Karpas-422 (cell line): ENCODE measurements around the gene PHTF2. TPM values are rescaled to one million over a fixed set of nuclear protein-coding genes. Genes with fewer than 3 reads are reported as not detected.
A peak's percentile ranks its signal among the peaks of the same experiment; 100 is the strongest.

ENCODE experiments used
- DNase-seq: peaks from one replicate; pipeline ENCODE4 v3.0.0-alpha.2; 2015
- H2AFZ ChIP-seq: fragments of 200-600 bp; sonication (generic); 2 replicates; pipeline ENCODE4 v1.6.1; 2014; ENCODE audit warnings: antibody characterized with exemption, low read length, mixed read lengths
- H3K27ac ChIP-seq: fragments of 200-600 bp; sonication (generic); 2 replicates; pipeline ENCODE4 v1.5.1; 2014; ENCODE audit warnings: mild to moderate bottlenecking, low read length, moderate library complexity
- H3K27me3 ChIP-seq: fragments of 200-600 bp; sonication (generic); 2 replicates; pipeline ENCODE4 v1.6.1; 2014; ENCODE audit warnings: low read length, mixed read lengths
- H3K36me3 ChIP-seq: fragments of 200-600 bp; sonication (generic); 2 replicates; pipeline ENCODE4 v1.6.1; 2014; ENCODE audit warnings: low read length, mixed read lengths; ENCODE audit not compliant: insufficient read depth
- H3K4me1 ChIP-seq: fragments of 200-600 bp; sonication (generic); 2 replicates; pipeline ENCODE4 v1.6.1; 2014; ENCODE audit warnings: mild to moderate bottlenecking, low read length, mixed read lengths
- H3K4me2 ChIP-seq: fragments of 200-600 bp; sonication (generic); 2 replicates; pipeline ENCODE4 v1.6.1; 2014; ENCODE audit warnings: low read length, low read depth, mild to moderate bottlenecking; ENCODE audit not compliant: poor library complexity, severe bottlenecking
- H3K4me3 ChIP-seq: fragments of 200-600 bp; sonication (generic); 2 replicates; pipeline ENCODE4 v1.5.1; 2014; ENCODE audit warnings: mild to moderate bottlenecking, antibody characterized with exemption, low read length, mixed read lengths
- H3K79me2 ChIP-seq: fragments of 200-600 bp; sonication (generic); 2 replicates; pipeline ENCODE4 v1.6.1; 2014; ENCODE audit warnings: mild to moderate bottlenecking, low read length, mixed read lengths
- H3K9ac ChIP-seq: fragments of 200-600 bp; sonication (generic); 2 replicates; pipeline ENCODE4 v1.6.0; 2014; ENCODE audit warnings: low read length
- H3K9me2 ChIP-seq: fragments of 200-600 bp; sonication (generic), shearing (Covaris generic); replicated peaks from 2 replicates; pipeline ENCODE4 v1.6.0; 2014; ENCODE audit warnings: mild to moderate bottlenecking, low read length, moderate library complexity; ENCODE audit not compliant: insufficient read depth
- H3K9me3 ChIP-seq: fragments of 300-700, 200-600 bp; sonication (generic); 2 replicates; pipeline ENCODE4 v1.6.1; 2014; ENCODE audit warnings: low read length, mixed read lengths
- H4K20me1 ChIP-seq: fragments of 200-600 bp; sonication (generic); 2 replicates; pipeline ENCODE4 v1.6.1; 2014; ENCODE audit warnings: mild to moderate bottlenecking, antibody characterized with exemption, low read length, low read depth; ENCODE audit not compliant: insufficient read depth
- total RNA-seq: library from RNA; depleted of rRNA; stranded (reverse); fragments of >200 nt; shearing (Covaris generic); gene quantifications from 2 replicates; pipeline ENCODE4 v1.2.3, GENCODE V29; 2014; ENCODE audit warnings: low replicate concordance

The PHTF2 gene
- total RNA-seq, 1 experiment from 2014 or later: 65.7 TPM

GRCh38 chr7:77931841-77932240 lies 133.3 kb downstream of the PHTF2 start:
- peak overlapping the region; percentile 27; the same call in 1 of the 2 replicates for H3K27ac ChIP-seq
- no peaks in the 10 kb centered on the region for H4K20me1 ChIP-seq
- peaks cover 39% of the 10 kb centered on the region for H3K4me1 ChIP-seq
- no peak overlapping the region for H3K4me2 ChIP-seq
- peaks cover 35% of the 10 kb centered on the region for H3K79me2 ChIP-seq
- no peaks in the 10 kb centered on the region for H3K9me2 ChIP-seq
- H3K9me3 ChIP-seq: no peaks in the 10 kb centered on the region
- H3K4me3 ChIP-seq: no peak overlapping the region
- no peak overlapping the region for H3K9ac ChIP-seq
- no peaks in the 10 kb centered on the region for H3K27me3 ChIP-seq
- no peak for DNase-seq
- peaks cover 20% of the 10 kb centered on the region; the same call in 1 of the 2 replicates for H3K36me3 ChIP-seq
- H2AFZ ChIP-seq: no peak overlapping the region

- Histone ChIP-seq H4K20me1 (no peaks in the 10 kb centered on the region), H3K27me3 (no peaks in the 10 kb centered on the region), H3K4me3 (no peak overlapping the region), H3K4me2 (no peak overlapping the region), H3K27ac (peak overlapping the region; percentile 53; the same call in 1 of the 2 replicates), H3K4me1 (peaks cover 39% of the 10 kb centered on the region), H3K9me3 (no peaks in the 10 kb centered on the region), H3K9ac (no peak overlapping the region), H3K36me3 (peaks cover 18% of the 10 kb centered on the region; the same call in 1 of the 2 replicates), H3K79me2 (peaks cover 35% of the 10 kb centered on the region), H2AFZ (no peak overlapping the region), H3K9me2 (no peaks in the 10 kb centered on the region)
- DNase-seq: no peak
Observed at GRCh38 chr7:77933394-77933793, 134.8 kb downstream of the PHTF2 start.

DNA sequence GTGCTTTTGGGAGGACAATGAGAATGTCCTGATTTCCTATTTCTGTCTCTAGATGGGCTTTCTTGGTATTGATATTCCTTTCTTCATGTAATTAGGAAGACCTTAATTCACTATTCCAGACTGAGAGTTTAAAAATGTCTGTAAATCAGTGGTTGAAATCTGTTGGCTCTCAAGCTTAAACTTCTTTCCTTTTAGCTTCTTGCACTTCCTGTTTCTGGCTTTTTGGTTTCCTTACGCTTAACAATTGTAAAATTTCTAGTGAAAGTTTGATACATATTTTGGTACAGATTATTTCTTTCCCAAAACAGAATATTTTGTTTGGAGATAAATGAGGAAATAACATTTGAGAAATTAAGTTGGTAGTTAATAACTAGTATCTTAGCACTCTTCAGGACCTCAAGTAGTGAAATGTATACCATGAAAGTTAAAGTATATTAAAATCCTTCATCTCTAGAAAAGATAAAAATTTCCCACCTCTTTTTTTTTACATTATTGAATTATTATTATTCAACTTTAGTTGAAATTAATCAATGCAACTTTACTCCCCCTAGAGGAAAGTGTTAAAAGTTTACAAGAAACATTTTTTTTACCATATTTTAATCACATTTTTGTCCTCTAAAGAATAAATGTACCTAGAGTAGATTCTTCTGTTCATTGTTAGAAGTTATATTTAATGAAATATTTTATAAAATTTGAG lies 137.2 kb downstream of the PHTF2 start:
- H3K9me2 ChIP-seq: no peaks in the 10 kb centered on the region
- peak overlapping the region; percentile 63 for H3K27ac ChIP-seq
- no peak overlapping the region for H3K9ac ChIP-seq
- H3K36me3 ChIP-seq: peaks cover 5% of the 10 kb centered on the region; the same call in 1 of the 2 replicates
- no peaks in the 10 kb centered on the region for H3K27me3 ChIP-seq
- no peaks in the 10 kb centered on the region for H4K20me1 ChIP-seq
- H3K4me3 ChIP-seq: no peak overlapping the region
- H3K9me3 ChIP-seq: no peaks in the 10 kb centered on the region
- H3K4me2 ChIP-seq: no peak overlapping the region
- H3K4me1 ChIP-seq: peaks cover 39% of the 10 kb centered on the region
- peak; percentile 51 for DNase-seq
- H2AFZ ChIP-seq: no peak overlapping the region
- peaks cover 27% of the 10 kb centered on the region for H3K79me2 ChIP-seq

GRCh38 chr7:77940647-77941046 lies 142.1 kb downstream of the PHTF2 start:
- Histone ChIP-seq H3K9me3 (no peaks in the 10 kb centered on the region), H3K79me2 (peaks cover 16% of the 10 kb centered on the region; the same call in 1 of the 2 replicates), H3K4me3 (no peak overlapping the region), H3K27ac (0 out of 2 replicates have a peak overlapping the region, but pooled peaks have one; percentile 22), H2AFZ (no peak overlapping the region), H3K4me2 (no peak overlapping the region), H3K4me1 (peaks cover 9% of the 10 kb centered on the region), H3K36me3 (peaks cover 29% of the 10 kb centered on the region; the same call in 1 of the 2 replicates), H3K27me3 (no peaks in the 10 kb centered on the region), H3K9ac (no peak overlapping the region), H4K20me1 (no peaks in the 10 kb centered on the region), H3K9me2 (no peaks in the 10 kb centered on the region)
- peak; percentile 75 for DNase-seq

DNA sequence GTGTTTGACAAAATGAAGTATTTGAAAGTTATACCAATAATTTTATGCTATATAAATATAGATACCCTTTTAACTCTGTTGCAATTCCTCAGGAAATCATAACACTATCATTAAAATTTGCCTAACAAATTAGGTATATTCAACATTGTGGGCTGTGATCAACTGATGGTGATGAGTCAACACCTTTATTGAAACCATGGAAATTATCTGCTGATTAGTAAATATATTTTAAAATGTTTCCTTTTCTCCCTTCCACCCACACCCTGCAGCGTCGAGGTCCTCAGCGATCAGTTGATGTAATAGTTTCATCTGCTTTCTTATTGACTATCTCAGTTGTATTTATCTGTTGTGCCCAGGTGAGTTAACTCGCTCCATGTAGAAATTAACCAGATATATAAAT lies 143.9 kb downstream of the PHTF2 start:
- Histone ChIP-seq H3K9ac (no peak overlapping the region), H3K9me3 (no peaks in the 10 kb centered on the region), H2AFZ (no peak overlapping the region), H3K4me1 (peaks cover 7% of the 10 kb centered on the region), H4K20me1 (no peaks in the 10 kb centered on the region), H3K79me2 (0 out of 2 replicates have a peak, but pooled peaks cover 6% of the 10 kb centered on the region), H3K36me3 (peaks cover 29% of the 10 kb centered on the region; the same call in 1 of the 2 replicates), H3K27ac (no peak overlapping the region), H3K4me3 (no peak overlapping the region), H3K4me2 (no peak overlapping the region), H3K27me3 (no peaks in the 10 kb centered on the region), H3K9me2 (no peaks in the 10 kb centered on the region)
- no peak for DNase-seq

GRCh38 chr7:77944183-77945182 lies 145.9 kb downstream of the PHTF2 start:
- no peak overlapping the region for H3K4me3 ChIP-seq
- no peak for DNase-seq
- H3K79me2 ChIP-seq: 0 out of 2 replicates have a peak, but pooled peaks cover 6% of the 10 kb centered on the region
- no peak overlapping the region for H3K9ac ChIP-seq
- H3K9me3 ChIP-seq: no peaks in the 10 kb centered on the region
- peaks cover 33% of the 10 kb centered on the region; the same call in 1 of the 2 replicates for H3K36me3 ChIP-seq
- H2AFZ ChIP-seq: no peak overlapping the region
- no peak overlapping the region for H3K27ac ChIP-seq
- no peaks in the 10 kb centered on the region for H4K20me1 ChIP-seq
- peaks cover 7% of the 10 kb centered on the region for H3K4me1 ChIP-seq
- no peak overlapping the region for H3K4me2 ChIP-seq
- H3K27me3 ChIP-seq: no peaks in the 10 kb centered on the region
- no peaks in the 10 kb centered on the region for H3K9me2 ChIP-seq

DNA sequence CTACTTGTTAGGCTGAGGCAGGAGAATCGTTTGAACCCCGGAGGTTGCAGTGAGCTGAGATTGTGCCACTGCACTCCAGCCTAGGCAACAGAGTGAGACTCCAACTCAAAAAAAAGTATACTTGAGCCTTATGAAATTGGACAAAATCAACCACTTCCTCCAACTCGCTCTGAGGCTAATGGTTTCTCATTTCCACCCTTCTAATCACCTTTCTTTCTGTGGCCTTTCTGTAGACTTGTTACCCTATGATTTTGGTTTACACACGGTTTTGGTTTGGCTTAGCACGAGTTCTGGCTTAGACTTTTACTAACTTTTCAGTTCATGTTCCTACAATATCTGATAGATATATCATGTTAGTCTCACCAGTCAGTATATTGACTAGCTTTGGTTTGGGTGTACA lies 152.0 kb downstream of the PHTF2 start:
- H2AFZ ChIP-seq: no peak overlapping the region
- no peaks in the 10 kb centered on the region for H3K9me3 ChIP-seq
- no peak overlapping the region for H3K9ac ChIP-seq
- 0 out of 2 replicates have a peak, but pooled peaks cover 3% of the 10 kb centered on the region for H3K79me2 ChIP-seq
- H3K4me1 ChIP-seq: no peaks in the 10 kb centered on the region
- no peaks in the 10 kb centered on the region for H4K20me1 ChIP-seq
- no peaks in the 10 kb centered on the region for H3K9me2 ChIP-seq
- peaks cover 38% of the 10 kb centered on the region for H3K36me3 ChIP-seq
- DNase-seq: no peak
- H3K4me3 ChIP-seq: no peak overlapping the region
- H3K27me3 ChIP-seq: no peaks in the 10 kb centered on the region
- H3K4me2 ChIP-seq: no peak overlapping the region
- no peak overlapping the region for H3K27ac ChIP-seq
